Astrocyte (in vitro differentiated cells and primary cell): ENCODE data around the gene AP1G2. TPM values are rescaled to one million over a fixed set of nuclear protein-coding genes. Genes with fewer than 3 reads are reported as not detected.
A peak's percentile ranks its signal among the peaks of the same experiment; 100 is the strongest.

ENCODE experiments used
- DNase-seq: peaks from one replicate; pipeline ENCODE4 v3.0.0-alpha.2; 2010; ENCODE audit warnings: low read depth
- FAIRE-seq: peaks from 2 replicates; lab custom pipeline; 2011; peaks lifted over from hg19 to GRCh38; lab: Jason Lieb, UNC
- H2AFZ ChIP-seq: 2 replicates; pipeline ENCODE4 v1.6.0; 2012; ENCODE audit warnings: low read depth, low read length, inconsistent platforms
- H3K27ac ChIP-seq: 2 replicates; pipeline ENCODE4 v1.5.1; 2011; ENCODE audit warnings: low read depth, low read length, inconsistent platforms
- H3K27me3 ChIP-seq: 2 replicates; pipeline ENCODE4 v1.6.0; 2011; ENCODE audit warnings: low read length, inconsistent platforms; ENCODE audit not compliant: insufficient read depth
- H3K36me3 ChIP-seq: 2 replicates; pipeline ENCODE4 v1.5.1; 2011; ENCODE audit warnings: low read length, inconsistent platforms; ENCODE audit not compliant: insufficient read depth
- H3K4me1 ChIP-seq: 2 replicates; pipeline ENCODE4 v1.5.1; 2011; ENCODE audit warnings: low read length, inconsistent platforms; ENCODE audit not compliant: insufficient read depth
- H3K4me2 ChIP-seq: 2 replicates; pipeline ENCODE4 v1.6.0; 2012; ENCODE audit warnings: low read length, inconsistent platforms
- H3K4me3 ChIP-seq: 2 replicates; pipeline ENCODE4 v1.5.1; 2011; ENCODE audit warnings: low read depth, mild to moderate bottlenecking, low read length, inconsistent platforms; ENCODE audit not compliant: insufficient read depth
- H3K79me2 ChIP-seq: 2 replicates; pipeline ENCODE4 v1.6.0; 2012; ENCODE audit warnings: mild to moderate bottlenecking, low read length, inconsistent platforms; ENCODE audit not compliant: insufficient read depth
- H3K9ac ChIP-seq: 2 replicates; pipeline ENCODE4 v1.6.0; 2012; ENCODE audit warnings: mild to moderate bottlenecking, low read length, inconsistent platforms
- H3K9me3 ChIP-seq: 2 replicates; pipeline ENCODE4 v1.5.1; 2012; ENCODE audit warnings: low read depth, mild to moderate bottlenecking, low read length, inconsistent platforms; ENCODE audit not compliant: insufficient read depth
- H4K20me1 ChIP-seq: 2 replicates; pipeline ENCODE4 v1.6.0; 2012; ENCODE audit warnings: low read length, inconsistent platforms; ENCODE audit not compliant: insufficient read depth
- H3K27ac Mint-ChIP-seq: one replicate; pipeline ENCODE4 v1.8.0; 2021; ENCODE audit warnings: mild to moderate bottlenecking, mixed read lengths; ENCODE audit not compliant: unreplicated experiment
- H3K27me3 Mint-ChIP-seq: one replicate; pipeline ENCODE4 v1.8.0; 2021; ENCODE audit warnings: low read depth, mixed read lengths; ENCODE audit not compliant: unreplicated experiment
- H3K36me3 Mint-ChIP-seq: one replicate; pipeline ENCODE4 v1.8.0; 2021; ENCODE audit warnings: low read depth, mixed read lengths; ENCODE audit not compliant: unreplicated experiment
- H3K4me1 Mint-ChIP-seq: one replicate; pipeline ENCODE4 v1.8.0; 2021; ENCODE audit warnings: low read depth, mixed read lengths; ENCODE audit not compliant: unreplicated experiment
- H3K4me3 Mint-ChIP-seq: one replicate; pipeline ENCODE4 v1.8.0; 2021; ENCODE audit warnings: mild to moderate bottlenecking, moderate library complexity, mixed read lengths; ENCODE audit not compliant: unreplicated experiment
- H3K9me3 Mint-ChIP-seq: one replicate; pipeline ENCODE4 v1.8.0; 2021; ENCODE audit warnings: mild to moderate bottlenecking, mixed read lengths; ENCODE audit not compliant: unreplicated experiment
- EZH2 ChIP-seq: IDR thresholded peaks from 2 replicates; pipeline ENCODE4 v1.6.1; 2012; ENCODE audit warnings: mild to moderate bottlenecking, low read length, inconsistent platforms; ENCODE audit not compliant: insufficient read depth
- total RNA-seq: library from RNA; stranded (reverse); gene quantifications from 2 replicates; pipeline ENCODE4 v1.2.1, GENCODE V29; 2021
- TF ChIP-seq, protein P1 (sequence below): IDR thresholded peaks from 2 replicates; pipeline ENCODE4 v1.5.1; 2011; ENCODE audit warnings: low read depth, mild to moderate bottlenecking, inconsistent platforms, low read length, moderate library complexity; ENCODE audit not compliant: insufficient read depth

AP1G2 gene
- total RNA-seq, 1 donor from 2014 or later, result 80.9 TPM

DNA sequence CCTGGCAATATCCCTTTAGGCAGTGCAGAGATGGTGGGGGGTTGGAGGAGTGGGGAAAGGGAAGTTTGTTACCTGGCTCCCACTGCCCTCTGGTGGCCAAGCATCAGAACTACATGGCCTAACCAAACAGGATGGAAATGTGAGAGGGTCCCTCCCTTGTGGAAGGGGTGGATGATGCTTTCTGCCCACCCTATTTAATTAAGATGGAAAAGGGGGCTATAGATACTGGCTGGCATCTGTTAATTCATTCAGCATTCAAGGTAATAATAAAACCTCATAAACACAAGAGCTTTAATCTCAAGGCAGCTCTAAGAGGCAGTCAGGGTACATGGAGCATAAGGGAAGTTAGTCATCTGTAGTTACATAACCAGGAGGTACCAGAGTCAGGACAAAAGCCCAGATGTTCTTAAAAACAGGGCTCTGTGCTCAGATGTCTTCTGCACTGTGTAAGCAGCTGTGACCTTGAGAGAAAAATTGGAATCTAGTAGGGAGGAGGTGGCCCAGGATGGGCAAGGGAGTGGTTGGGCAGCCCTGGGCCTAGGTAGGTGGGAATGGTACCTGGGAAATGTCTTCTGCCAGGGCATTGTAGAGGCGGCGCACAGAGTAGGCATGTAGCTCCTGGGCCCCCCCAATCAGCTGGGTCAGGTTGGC lies 4.6 kb downstream of the AP1G2 start:
- peak overlapping the region; percentile 51 for H3K27ac Mint-ChIP-seq
- H4K20me1 ChIP-seq, result peaks cover 3% of the 10 kb centered on the region
- peaks cover 3% of the 10 kb centered on the region for H3K36me3 ChIP-seq
- H3K4me3 ChIP-seq, result no peak overlapping the region
- H3K79me2 ChIP-seq, result peaks cover 3% of the 10 kb centered on the region
- TF ChIP-seq EZH2, result no peak
- TF ChIP-seq, protein P1, sequence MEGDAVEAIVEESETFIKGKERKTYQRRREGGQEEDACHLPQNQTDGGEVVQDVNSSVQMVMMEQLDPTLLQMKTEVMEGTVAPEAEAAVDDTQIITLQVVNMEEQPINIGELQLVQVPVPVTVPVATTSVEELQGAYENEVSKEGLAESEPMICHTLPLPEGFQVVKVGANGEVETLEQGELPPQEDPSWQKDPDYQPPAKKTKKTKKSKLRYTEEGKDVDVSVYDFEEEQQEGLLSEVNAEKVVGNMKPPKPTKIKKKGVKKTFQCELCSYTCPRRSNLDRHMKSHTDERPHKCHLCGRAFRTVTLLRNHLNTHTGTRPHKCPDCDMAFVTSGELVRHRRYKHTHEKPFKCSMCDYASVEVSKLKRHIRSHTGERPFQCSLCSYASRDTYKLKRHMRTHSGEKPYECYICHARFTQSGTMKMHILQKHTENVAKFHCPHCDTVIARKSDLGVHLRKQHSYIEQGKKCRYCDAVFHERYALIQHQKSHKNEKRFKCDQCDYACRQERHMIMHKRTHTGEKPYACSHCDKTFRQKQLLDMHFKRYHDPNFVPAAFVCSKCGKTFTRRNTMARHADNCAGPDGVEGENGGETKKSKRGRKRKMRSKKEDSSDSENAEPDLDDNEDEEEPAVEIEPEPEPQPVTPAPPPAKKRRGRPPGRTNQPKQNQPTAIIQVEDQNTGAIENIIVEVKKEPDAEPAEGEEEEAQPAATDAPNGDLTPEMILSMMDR, result peak; percentile 91
- peaks cover 9% of the 10 kb centered on the region for H3K4me1 ChIP-seq
- H3K4me1 Mint-ChIP-seq, result peaks cover 16% of the 10 kb centered on the region
- no peak overlapping the region for H3K4me2 ChIP-seq
- peak overlapping the region; percentile 54 for H3K4me3 Mint-ChIP-seq
- no peaks in the 10 kb centered on the region for H3K27me3 ChIP-seq
- FAIRE-seq (no peak), DNase-seq (no peak)
- H3K9ac ChIP-seq, result no peak overlapping the region
- no peaks in the 10 kb centered on the region for H3K27me3 Mint-ChIP-seq
- H3K27ac ChIP-seq, result no peak overlapping the region
- H3K36me3 Mint-ChIP-seq, result peaks cover 7% of the 10 kb centered on the region
- H2AFZ ChIP-seq, result no peak overlapping the region
- no peaks in the 10 kb centered on the region for H3K9me3 Mint-ChIP-seq
- H3K9me3 ChIP-seq, result no peaks in the 10 kb centered on the region

DNA sequence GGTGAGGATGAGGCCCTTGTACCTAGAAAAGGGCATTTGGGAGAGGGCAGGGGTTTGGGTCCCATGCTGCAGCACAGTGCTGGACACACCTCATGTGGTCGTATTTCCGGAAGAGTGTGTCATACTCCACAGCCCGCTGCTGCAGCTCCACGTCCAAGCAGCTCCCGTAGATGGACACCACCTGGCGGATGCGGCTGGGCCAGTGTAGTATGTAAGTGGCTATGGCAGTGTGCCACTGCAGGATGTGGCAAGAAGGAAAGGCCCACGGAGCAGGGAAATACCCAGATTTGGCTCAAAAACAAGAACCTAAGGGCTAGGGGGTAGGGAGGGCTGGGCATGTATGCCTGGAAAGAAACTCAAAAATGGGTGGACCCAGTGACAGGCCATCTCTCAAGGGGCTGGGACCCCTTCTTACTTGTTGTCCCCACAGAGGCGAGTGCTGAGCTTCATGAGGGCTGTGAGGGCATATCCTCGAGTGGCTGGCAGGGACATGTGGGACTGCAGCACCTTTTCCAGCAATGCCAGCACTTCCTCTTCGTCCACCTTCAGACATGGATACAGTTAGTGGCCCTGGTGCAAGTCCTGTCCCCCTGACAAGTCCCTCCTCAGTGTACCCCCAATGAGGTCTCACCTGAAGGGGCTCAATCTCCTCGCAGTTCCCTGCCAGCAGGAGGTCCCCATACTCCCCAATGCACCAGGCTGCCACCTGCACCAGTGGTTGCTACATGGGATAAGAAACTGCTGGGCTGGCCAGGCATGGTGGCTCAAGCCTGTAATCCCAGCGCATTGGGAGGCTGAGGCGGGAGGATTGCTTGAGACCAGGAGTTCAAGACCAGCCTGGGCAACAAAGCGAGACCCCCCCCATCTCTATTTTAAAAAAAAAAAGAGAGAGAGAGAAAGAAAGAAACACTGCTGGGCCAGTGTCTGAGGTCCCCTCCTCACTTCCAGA lies 5.4 kb downstream of the AP1G2 start:
- no peak overlapping the region for H3K27ac ChIP-seq
- Mint-ChIP-seq H3K4me3 (peak overlapping the region; percentile 12), H3K4me1 (peaks cover 20% of the 10 kb centered on the region), H3K9me3 (no peaks in the 10 kb centered on the region), H3K27me3 (no peaks in the 10 kb centered on the region), H3K36me3 (peaks cover 7% of the 10 kb centered on the region), H3K27ac (no peak overlapping the region)
- no peaks in the 10 kb centered on the region for H3K9me3 ChIP-seq
- FAIRE-seq (no peak), DNase-seq (peak; percentile 28)
- H3K4me2 ChIP-seq, result no peak overlapping the region
- peaks cover 4% of the 10 kb centered on the region for H3K4me1 ChIP-seq
- H3K36me3 ChIP-seq, result peaks cover 3% of the 10 kb centered on the region
- H2AFZ ChIP-seq, result no peak overlapping the region
- H3K79me2 ChIP-seq, result peaks cover 7% of the 10 kb centered on the region
- H3K27me3 ChIP-seq, result no peaks in the 10 kb centered on the region
- H3K9ac ChIP-seq, result no peak overlapping the region
- TF ChIP-seq, protein P1, result no peak
- TF ChIP-seq EZH2, result no peak
- H3K4me3 ChIP-seq, result no peak overlapping the region
- peaks cover 3% of the 10 kb centered on the region for H4K20me1 ChIP-seq
